ENCODE data around the gene GSG1L2.

The GSG1L2 gene

DNA sequence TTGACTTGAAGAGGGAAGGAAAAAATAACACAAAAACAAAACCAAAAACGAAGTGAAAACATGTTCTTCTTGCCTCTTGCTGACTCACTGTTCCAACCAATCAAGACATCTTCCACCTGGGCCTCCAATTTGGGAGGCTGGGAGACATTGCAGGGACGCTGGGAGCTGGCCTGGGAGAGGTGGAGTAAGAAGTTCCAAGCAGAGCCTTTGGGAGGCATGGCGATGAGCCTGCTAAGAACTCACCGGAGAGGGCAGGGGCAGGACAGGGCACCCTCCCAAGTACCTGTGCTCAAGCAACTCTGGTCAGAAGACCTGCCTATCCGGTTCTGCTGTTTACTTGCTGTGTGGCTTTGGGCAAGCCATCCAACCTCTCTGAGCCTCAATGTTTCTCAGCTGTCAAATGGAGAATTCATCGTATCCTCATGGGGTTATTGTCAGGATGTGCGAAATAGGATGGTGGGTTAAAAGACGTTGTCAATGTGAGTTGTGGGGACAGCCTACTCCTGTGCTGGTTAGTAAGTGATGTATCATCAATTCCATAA, 3.0 kb upstream of the GSG1L2 start:
- no peak for DNase-seq

DNA sequence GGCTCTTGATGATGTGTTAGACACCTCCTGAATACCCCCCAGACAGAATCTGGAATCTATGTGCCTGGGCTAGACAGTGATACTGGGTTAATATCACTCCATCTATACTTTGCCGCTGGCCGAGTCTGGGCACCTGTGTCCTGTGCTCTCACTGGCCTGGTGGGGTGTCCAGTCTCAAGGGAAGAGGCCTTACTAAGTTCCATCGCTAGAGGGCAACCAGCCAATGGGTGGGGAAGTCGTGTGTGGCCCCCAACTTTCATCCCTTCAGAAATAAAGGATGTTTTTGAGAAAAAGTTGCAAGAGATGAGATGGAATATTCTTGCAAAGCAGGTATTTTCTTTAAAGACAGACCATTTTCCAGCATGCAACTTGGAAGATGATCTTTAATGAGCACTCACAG, 2.2 kb upstream of the GSG1L2 start:
- DNase-seq = no peak

DNA sequence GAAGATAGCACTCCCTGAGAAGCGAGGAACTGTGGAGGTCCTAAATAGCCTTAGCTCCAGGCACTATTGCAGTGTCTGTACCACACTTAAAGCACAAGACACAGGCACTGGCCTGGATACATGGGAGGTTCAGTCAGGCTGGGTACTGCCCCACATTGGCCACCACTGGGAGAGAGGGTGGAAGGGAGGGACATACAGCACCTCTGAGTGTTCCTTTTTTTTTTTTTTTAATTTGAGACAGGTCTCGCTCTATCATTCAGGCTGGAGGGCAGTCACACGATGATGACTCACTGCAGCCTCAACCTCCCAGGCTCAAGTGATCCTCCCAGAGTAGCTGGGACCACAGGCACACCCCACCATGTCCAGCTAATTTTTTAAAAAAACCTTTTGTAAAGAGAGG, 1.4 kb downstream of the GSG1L2 start:
- DNase-seq = no peak

DNA sequence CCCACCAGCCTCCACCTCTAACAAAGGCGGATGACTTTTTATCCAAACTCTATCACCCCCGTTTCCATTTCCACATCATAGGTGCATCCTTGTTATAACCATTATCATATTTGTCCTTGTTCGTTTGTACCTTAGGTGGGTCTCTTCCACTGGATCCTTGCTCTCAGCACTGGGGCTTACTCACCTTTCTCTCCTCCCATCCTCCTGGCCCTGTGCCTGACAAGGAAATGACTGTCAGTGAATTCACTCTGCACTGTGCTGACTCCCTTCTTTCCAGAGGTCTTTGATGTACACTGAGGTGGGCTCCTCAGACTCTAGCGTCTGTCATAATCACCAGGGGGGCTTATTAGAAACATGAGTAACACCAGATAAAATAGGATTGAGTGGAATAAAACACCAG, 3.1 kb downstream of the GSG1L2 start:
- no peak for DNase-seq

DNA sequence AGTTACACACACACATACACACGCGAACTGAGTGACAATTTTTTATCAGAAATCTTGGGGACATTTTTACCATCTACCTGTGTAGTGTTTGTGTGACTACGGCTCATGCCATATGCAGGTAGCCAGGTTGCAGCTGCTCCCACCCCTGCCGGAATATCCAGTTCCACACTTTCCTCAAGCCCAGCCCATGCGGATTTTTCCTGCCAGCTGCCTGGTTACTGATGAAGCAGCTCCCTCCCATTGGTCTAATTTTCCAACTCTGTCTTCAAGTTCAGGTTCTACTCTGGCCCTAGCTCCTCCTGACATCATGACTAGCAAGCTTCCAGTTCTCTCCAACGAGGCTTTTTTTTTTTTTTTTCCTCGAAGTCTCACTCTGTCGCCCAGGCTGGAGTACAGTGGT, 4.8 kb downstream of the GSG1L2 start:
- DNase-seq = peak in 1 of 2 donors; percentile 30

DNA sequence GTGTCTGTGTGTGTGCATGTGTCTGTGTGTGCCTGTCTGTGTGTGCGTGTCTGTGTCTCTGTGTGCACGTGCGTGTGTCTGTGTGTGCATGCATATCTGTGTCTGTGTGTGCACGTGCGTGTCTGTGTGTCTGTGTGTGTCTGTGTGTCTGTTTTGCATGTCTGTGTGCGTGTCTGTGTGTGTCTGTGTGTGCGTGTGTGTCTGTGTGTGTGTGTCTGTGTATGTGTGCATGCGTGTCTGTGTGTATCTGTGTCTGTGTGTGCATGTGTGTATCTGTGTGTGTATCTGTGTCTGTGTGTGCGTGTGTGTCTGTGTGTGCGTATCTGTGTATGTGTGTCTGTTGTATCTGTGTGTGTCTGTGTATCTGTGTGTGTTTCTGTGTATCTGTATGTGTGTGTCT, 5.4 kb downstream of the GSG1L2 start:
- DNase-seq = no peak

DNA sequence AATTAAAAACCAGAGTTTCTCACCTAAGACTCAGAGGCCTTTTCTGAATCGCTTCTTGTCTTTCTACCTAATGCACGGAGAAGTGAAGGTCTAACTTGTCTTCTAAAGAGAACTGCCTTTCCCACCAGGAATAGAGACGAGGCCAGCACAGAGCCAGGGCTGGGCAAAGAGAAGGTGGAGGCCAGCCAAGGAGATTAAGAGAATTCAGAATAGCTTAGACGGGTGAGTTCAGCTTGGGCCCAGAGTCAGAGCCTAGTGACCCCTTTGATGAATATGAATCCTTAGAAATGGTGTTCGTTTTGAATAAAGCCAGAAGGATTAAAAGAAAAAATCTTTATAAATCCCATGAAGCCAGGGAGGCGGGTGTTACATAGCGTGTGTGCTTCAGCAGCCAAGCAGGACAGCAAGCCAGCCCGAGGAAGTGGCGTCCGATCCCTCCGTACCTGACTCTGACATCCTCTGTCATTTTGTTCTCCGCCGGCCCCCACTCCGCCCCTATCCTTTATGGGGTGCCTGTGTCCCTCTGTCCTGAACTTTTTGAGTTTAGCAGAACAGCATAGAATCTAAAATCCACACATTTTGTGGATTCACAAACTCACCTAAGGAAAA, 7.4 kb downstream of the GSG1L2 start:
- DNase-seq = no peak

DNA sequence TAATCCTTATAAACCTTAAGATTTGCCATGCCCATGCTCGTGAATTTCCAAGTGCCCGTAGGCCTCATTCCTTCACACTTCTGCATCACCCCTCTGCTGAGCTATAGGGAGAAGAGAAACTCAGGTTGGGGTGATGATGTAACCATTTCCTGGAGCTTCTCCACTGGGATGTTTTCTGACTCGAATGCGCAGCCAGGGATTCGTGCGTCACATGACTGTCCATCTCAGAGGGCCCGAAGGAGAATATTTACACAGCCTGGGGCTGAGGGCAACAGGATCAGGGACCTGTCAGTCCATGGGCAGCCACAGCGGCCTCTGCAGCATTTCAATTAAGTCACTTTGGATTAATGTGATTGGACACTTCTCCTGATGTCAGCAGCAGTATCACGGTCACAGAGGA, 8.7 kb downstream of the GSG1L2 start:
- no peak for DNase-seq

DNA sequence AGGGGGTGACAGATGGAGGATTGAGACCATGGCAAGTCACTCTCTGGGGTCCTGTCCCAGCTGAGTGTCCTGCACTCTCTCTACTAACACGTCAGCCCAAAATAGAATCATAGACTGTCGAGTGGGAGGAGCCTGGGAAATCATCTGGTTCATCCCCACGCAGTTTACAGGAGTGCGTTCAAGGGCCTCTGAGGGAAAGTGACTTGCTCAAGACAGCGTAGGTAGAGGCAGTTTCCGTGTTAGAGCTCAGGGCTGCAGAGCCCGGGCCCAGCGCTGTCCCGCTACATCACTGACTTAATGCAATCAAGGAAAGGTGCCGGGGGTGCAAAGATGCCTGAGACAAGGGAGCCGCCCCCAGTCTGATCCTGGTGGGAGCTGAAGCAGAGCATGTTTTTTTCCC, 10.3 kb downstream of the GSG1L2 start:
- no peak for DNase-seq

DNA sequence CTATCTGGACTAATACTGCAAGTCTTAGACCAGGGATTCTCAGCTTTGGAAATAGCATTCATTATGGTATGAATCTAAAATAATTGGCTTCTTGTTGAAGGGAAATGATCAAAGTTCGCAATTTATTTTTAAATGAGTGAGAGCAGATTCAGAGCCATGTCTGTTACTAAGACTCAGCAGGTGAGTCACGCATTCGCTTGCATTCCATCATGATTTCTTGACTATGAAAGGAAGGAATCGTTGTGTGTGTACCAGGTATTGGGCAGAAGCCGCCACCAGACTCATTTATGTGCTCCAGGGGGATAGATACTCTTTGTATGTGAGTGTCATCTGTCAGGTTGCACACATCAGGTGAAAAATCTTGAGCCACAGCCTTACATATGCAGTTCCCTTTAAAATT, 10.8 kb downstream of the GSG1L2 start:
- DNase-seq = no peak

DNA sequence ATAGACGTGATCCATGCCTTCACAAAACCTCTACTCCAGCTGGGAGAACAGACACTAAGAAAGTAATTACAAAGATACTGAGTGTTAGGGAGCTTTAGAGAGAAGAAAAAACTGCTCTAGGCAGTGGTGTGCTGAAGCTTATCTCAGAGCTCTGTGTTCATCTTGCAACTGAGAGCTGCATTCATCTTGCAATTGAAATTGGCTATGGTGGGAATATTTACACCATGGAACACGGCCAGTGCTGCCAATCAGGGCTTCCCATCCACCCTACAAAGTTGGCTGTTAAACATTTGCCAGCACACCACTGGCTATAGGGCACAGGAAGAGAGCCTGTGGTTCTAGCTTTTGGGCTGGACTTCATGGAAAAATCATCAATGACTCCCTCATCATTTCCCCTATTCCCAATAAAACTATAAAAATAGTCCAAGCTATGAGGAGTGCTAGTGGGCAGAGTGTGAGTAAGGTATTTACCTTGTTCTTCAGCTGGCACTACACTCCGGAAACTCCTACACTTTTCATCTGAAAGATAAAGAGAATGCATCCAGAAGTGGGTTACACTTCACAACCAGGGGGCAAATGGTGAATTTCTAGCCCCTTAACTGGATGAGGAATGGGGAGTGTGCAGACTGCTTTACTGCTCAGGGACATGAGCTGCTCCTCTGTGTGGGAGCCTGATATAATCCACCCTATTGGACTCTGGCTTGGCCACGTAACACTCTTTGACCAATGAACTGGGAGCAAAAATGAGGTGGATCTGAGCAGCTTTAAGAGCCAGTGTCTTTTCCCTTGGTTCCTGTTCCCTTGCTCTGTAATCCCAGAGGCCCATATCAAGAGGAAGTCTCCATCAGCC, 11.6 kb downstream of the GSG1L2 start:
- DNase-seq = no peak

DNA sequence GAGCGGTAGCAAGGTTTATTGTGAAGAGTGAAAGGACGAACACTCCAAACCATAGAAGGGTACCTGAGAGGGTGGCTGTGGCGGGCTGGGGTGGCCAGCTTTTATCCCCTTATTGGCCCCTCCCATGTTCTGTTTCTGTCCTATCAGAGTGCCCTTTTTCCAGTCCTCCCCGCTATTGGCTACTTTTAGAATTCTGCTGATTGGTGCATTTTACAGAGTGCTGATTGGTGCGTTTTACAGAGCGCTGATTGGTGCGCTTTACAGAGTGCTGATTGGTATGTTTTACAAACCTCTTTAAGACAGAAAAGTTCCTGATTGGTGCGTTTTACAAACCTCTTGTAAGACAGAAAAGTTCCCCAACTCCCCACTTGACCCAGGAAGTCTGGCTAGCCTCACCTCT, 12.5 kb downstream of the GSG1L2 start:
- no peak for DNase-seq

DNA sequence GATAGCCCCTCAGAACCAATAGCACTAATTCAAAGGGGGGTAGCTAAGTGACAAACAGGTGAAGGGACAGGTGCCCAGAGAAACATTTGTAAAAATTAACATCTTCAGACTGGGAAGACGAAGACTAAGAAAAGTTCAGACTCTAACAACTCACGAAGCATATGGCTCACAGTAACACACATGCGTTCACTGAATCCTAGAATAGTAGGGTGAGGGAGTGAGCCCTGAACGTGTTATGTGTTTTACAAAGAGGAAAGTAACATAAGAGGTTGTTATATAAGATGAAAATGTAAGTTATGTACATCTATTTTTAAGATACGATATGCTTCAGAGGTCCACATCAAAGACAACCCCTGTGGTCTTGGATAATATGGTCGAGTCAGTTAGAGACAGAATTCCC, 15.2 kb downstream of the GSG1L2 start:
- DNase-seq = peak in 1 of 2 donors; percentile 44

DNA sequence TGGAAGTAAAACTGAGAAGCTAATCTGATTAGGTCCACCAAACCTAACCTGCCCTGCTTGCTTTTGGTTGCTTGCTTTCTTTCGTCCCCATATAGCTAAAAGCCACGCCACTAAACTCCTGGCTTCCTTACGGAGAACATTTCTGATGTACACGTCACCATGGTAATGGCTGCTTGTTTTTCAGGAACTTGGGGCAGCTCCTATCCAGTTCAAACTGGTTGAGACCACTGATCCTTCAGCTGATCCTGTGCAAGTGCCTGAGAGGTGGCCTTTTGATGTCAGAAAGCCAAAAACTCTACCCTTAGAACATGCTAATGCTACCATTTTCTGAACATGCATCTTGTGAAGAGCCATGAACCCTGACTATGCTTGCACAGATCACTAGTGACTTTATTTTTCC, 16.1 kb downstream of the GSG1L2 start:
- DNase-seq = no peak

DNA sequence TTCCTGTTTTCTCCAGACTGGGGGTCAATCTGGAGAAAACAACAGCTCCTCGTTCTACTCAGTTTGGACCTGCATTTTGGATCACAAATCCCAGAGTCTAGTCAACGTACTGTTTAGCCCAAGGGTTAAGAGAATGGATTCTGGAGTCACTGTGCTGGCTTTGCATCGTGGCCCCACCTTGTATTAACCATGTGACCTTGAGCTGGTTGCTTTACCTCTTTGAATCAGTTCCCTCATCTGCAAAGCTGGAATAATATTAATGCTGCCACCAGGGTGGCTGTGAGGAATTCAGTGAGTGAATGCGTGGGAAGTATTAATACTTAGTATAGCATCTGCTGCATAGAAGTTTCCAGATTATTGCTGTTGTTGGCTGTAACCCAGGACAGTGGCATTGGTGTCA, 19.2 kb downstream of the GSG1L2 start:
- DNase-seq = no peak

DNA sequence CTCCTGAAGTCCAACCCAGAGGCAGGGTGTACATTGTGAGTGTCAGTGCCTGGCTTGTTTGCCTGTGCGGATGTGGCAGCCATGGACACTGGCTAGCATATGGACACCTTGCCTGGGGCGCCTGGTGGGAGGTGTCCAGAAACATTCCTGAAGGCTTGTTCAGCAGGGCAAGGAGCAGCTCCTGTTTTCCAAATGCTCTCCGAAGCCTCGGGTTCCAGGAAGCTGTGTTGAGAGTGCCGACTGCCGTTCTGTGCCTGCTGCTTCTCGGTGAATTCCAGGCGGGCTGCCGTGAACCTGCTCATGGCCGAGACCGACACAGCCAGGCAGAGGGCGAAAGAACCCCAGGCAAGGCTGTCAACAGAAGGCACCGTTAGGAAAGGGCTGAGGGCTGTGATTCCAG, 19.6 kb downstream of the GSG1L2 start:
- no peak for DNase-seq

DNA sequence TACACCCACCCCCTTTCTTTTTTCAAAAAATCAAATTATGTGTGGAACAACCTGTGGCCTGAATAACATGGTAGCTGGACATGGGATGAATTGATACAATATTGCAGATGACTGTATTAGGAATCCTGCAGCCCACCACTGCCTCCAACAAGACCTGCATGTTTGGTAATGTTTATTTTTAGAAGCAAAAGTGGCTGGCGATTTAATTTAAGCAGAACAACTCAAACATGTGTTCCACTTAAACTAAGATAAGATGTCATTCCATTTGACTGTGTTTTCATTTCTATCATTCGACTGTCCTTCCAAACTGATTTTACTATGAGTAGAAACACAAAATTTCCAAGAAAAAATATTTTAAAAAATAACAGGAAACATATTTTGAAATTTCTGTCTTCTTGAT, 20.4 kb downstream of the GSG1L2 start:
- no peak for DNase-seq

DNA sequence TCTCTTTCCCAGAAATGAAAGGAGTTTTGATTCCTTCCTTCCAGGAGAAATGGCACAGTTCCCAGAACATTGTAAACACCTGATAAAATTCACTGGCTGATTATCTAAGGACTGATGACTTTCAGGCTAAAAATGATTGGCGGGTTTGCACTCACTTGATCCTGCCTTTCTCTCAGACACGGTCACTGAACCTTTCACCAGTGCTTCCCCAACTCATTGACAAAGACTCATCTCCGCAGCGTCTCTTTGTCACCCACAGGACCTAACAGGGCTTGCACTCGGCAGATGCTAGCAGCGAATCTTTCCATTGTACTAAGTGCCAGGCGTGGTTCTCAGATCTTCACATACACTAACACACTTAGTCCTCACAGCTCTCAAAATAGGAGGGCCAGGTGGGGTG, 23.2 kb downstream of the GSG1L2 start:
- DNase-seq = no peak

DNA sequence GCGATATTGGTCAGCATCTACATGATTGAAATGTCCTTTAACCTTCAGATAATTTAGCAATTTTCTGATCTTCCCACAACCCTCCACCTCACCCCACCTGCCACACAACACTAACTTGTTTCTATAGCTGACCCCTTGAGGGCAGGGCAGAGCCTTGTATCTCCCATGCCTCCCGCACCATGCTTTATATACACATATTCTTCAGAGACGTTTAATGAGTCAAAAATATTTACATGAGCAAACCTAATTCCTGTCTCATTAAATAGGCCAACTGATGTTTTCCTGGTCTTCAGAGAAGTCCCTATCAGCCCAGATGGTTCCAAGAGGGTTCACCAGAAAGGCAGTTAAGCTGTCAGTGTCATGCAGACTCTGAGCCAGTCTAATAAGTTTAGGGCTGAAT, 23.9 kb downstream of the GSG1L2 start:
- no peak for DNase-seq

DNA sequence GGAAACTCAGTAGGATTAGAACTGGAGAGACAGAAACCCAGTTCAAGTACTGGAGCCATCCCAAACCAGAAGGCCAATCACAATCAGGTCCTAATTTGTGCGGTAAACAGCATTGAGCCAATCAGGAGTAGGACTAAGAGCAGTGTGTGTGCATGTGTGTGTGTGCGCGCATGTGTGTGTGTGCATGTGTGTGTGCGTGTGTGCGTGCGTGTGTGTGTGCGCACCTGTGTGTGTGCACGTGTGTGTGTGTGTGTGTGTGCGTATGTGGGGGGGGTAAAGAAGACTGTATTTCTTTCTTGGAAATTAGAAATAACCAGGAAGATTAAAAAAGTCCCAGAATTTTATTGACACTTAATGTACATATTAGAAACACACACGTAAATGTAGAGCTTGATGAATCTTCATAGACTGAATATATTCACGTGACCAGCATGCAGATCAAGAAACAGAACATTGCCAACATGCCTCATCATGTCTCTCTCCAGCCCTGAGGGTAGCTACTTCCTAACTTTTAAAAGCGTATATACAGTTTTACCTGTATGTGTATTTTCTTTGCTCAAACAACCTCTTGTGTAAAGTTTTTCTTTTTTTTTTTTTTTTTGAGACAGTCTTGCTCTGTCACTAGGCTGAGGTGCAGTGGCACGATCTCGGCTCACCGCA, 29.6 kb downstream of the GSG1L2 start:
- DNase-seq = no peak

DNA sequence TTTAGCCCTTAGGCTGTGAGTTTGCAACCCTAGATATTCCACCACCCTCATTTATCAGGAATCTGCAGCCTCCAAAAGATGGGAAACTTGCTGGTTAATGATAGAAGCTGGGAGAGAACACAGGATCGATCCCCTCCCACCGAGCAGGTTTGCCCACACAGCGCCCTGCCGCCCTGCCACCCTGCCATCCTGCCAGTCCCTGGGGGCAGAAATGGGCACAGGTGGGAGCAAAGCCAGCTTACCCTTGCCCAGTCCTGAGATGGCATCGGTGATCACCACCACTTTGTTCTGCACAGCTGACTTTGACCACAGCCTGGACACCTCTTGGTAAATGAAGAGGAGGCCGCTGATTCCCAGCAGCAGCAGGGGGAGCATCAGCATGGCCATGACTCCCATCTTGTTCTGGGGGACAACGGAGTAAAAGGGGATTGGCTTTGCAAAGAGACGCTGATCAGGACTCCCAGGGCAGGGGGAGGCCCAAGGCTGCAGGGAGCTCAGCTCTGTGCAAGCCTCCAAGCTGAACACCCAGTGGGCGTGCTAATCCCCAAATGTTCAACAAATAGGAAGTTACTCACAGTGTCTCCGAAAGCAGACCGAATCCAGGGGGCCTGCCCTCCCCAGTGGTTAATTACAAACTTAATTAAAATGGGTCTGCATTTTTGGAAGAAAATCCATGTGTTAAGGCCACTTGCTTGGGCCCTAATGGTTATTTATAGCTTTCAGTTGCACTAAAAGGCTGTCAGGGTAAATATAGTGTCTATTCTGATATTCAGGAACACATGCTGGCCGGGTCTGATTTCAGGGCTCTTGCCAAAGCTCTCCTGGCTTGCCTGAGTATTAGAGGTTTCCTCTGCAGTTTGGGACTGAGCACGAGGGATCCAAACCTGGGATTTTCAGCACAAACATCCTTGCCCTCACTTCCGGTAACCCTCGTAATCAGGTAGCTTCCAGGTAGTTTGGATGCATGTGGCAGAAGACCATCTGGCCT, 30.7 kb downstream of the GSG1L2 start, which contains the start of gene DHRS7C:
Gene DHRS7C (minus strand): TSS at position 704 of the 988 bp plus-strand sequence. CDS start 308 bp downstream, at position 396.
- no peak for DNase-seq

DNA sequence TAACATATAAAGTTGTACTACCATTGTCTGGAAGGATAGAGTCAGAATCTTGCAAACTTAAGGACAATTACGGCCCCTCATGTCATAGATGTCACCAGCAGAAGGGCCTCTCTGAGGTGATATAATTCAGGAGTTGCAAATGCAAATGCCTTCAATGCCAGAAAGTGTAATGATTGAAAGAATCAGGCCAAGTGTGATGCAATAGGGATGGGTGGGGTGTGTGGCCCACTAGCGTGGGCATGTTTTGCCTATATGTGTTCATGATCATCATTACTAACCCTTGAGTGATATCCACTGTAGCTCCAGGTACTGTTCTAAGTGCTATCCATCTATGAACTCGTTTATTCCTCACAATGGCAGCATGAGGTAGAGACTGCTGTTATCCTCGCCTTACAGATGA, 31.6 kb downstream of the GSG1L2 start:
- DNase-seq = no peak
